ENCODE data around the gene SLC4A5.

Gene SLC4A5

GRCh38 chr2:74384051-74384450 lies 40.8 kb upstream of the SLC4A5 start:
- no peak for TF ChIP-seq CTCF (IDR thresholded peaks at IDR 0.05; ENCODE audit: insufficient read depth, missing control alignments)
- DNase-seq (ENCODE audit: insufficient read length, low spot score) (no peak), FAIRE-seq (no peak)

- FAIRE-seq: no peak
- TF ChIP-seq CTCF (IDR thresholded peaks at IDR 0.05; ENCODE audit: insufficient read depth, missing control alignments): no peak
Measured at GRCh38 chr2:74383254-74383653, 40.0 kb upstream of the SLC4A5 start.

GRCh38 chr2:74381751-74382150 lies 38.5 kb upstream of the SLC4A5 start:
- FAIRE-seq (no peak), DNase-seq (ENCODE audit: insufficient read length, low spot score) (no peak)
- no peak for TF ChIP-seq CTCF (IDR thresholded peaks at IDR 0.05; ENCODE audit: insufficient read depth, missing control alignments)

More at GRCh38 chr2:74383254-74383653, 40.0 kb upstream of the SLC4A5 start:
- DNase-seq (ENCODE audit: insufficient read length, low spot score): no peak

GRCh38 chr2:74379851-74380789 lies 36.9 kb upstream of the SLC4A5 start, which contains the start of gene DCTN1:
TSS of gene DCTN1 (minus strand) at chr2:74380311. CDS start at chr2:74380037, 274 bp downstream.
- FAIRE-seq: no peak
- TF ChIP-seq CTCF (IDR thresholded peaks at IDR 0.05; ENCODE audit: insufficient read depth, missing control alignments): no peak
- DNase-seq (ENCODE audit: insufficient read length, low spot score): peak; percentile 80

GRCh38 chr2:74378007-74378406 lies 34.8 kb upstream of the SLC4A5 start:
- no peak for DNase-seq (ENCODE audit: insufficient read length, low spot score)
- TF ChIP-seq CTCF (IDR thresholded peaks at IDR 0.05; ENCODE audit: insufficient read depth, missing control alignments): no peak
- FAIRE-seq: no peak

GRCh38 chr2:74375838-74376237 lies 32.6 kb upstream of the SLC4A5 start:
- no peak for FAIRE-seq
- TF ChIP-seq CTCF (IDR thresholded peaks at IDR 0.05; ENCODE audit: insufficient read depth, missing control alignments): no peak
- DNase-seq (ENCODE audit: insufficient read length, low spot score): no peak
